RWPE1 (cell line): ENCODE data around the gene SPIN1.

Experiments used
- CTCF ChIA-PET: fragments of 350-600 bp; sonication (Branson Sonifier 250); formaldehyde crosslinking; extraction: SDS; loops from one replicate; lab custom pipeline; 2021; lab: Yijun Ruan, JAX
- POLR2A ChIA-PET: fragments of 400-600 bp; formaldehyde crosslinking; extraction: SDS; loops from one replicate; lab custom pipeline; 2020; ENCODE audit warnings: antibody characterized with exemption; ENCODE audit not compliant: low non-redundant PET; lab: Yijun Ruan, JAX
- DNase-seq: peaks from one replicate; pipeline ENCODE4 v3.0.0; 2012; ENCODE audit warnings: low spot score
- H3K27ac ChIP-seq: fragments of 450-650 bp; 2 replicates; pipeline ENCODE4 v1.5.1; 2017
- CTCF ChIP-seq: fragments of 450-650 bp; conservative IDR thresholded peaks from 2 replicates; pipeline ENCODE4 v1.5.1; 2017; ENCODE audit warnings: low read depth, mild to moderate bottlenecking

SPIN1 gene

GRCh38 chr9:88358723-88359122, 29.5 kb upstream of the SPIN1 start:
- no peak for DNase-seq
- POLR2A ChIA-PET: no interaction called here
- CTCF ChIA-PET: interaction anchor here (0.6 kb wide), 1 partner anchor 385 kb away, joined by 4 read pairs; no protein-coding TSS in a partner anchor
- H3K27ac ChIP-seq: no peak overlapping the region
- TF ChIP-seq CTCF: no peak

- ChIA-PET CTCF (no interaction called here), POLR2A (no interaction called here)
- no peak for DNase-seq
- no peak overlapping the region for H3K27ac ChIP-seq
- no peak for TF ChIP-seq CTCF
These were observed 28.3 kb upstream of the SPIN1 start for GRCh38 chr9:88359974-88360373.

DNA sequence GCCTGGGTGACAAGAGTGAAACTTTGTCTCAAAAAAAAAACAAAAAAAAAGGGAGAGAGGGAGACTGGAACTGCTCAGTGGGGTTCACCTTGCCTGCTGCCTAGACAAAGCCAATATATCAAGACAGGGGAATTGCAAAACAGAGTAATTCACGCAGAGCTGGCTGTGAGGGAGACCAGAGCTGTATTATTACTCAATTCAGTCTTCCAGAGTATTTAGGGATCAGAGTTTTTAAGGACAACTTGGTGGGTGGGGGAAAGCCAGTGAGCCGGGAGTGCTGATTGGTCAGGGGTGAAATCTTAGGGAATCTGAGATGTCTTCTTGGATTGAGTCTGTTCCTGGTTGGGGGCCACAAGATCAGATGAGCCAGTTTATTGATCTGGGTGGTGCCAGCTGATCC, 25.6 kb upstream of the SPIN1 start:
- DNase-seq: no peak
- no peak overlapping the region for H3K27ac ChIP-seq
- ChIA-PET POLR2A (no interaction called here), CTCF (interaction anchor here (0.7 kb wide), 1 partner anchor 170 kb away, joined by 3 read pairs; no protein-coding TSS in a partner anchor)
- no peak for TF ChIP-seq CTCF

- CTCF ChIA-PET: no interaction called here
These were observed 24.6 kb upstream of the SPIN1 start for GRCh38 chr9:88363661-88364060.

GRCh38 chr9:88364706-88365105, 23.5 kb upstream of the SPIN1 start:
- TF ChIP-seq CTCF: no peak
- no peak for DNase-seq
- POLR2A ChIA-PET: no interaction called here
- no peak overlapping the region for H3K27ac ChIP-seq
- CTCF ChIA-PET: no interaction called here

More at GRCh38 chr9:88363661-88364060, 24.6 kb upstream of the SPIN1 start:
- no peak overlapping the region for H3K27ac ChIP-seq
- no peak for TF ChIP-seq CTCF
- no peak for DNase-seq
- POLR2A ChIA-PET: no interaction called here

DNA sequence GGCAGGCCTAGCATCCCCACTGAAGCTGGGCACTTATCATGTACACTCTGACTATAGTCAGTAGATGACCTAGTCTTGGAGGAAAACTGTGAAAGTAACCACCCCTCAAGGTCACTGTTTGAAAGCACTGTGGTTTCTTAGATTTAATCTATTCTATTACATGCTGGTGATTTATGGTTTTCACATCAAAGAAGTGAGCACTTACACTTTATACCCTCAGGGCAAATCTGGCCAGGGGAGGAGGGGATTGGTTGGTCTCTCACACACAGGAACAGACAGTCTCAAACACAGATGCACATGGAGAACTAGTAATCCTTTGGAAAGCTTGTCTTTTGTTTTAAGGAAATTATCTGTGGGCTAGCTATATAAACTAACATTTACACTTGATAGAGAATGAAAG, 17.9 kb upstream of the SPIN1 start:
- no peak overlapping the region for H3K27ac ChIP-seq
- DNase-seq: no peak
- no peak for TF ChIP-seq CTCF
- POLR2A ChIA-PET: no interaction called here
- CTCF ChIA-PET: no interaction called here
